Ramos (cell line): ENCODE measurements around the gene ORM2.

Experiments
- in situ Hi-C: fragments of 300-500 bp; cut with MboI; formaldehyde crosslinking; loops from one replicate; pipeline ENCODE4 v1.14.3; 2022; ENCODE audit warnings: low sequenced_read_pairs; ENCODE audit not compliant: unreplicated experiment

Gene ORM2

GRCh38 chr9:114366334-114367128, 36.9 kb downstream of the ORM2 start:
- in situ Hi-C loops, result no loop called here

- in situ Hi-C loops, result no loop called here
Observed at GRCh38 chr9:114367366-114367765, 37.7 kb downstream of the ORM2 start.

DNA sequence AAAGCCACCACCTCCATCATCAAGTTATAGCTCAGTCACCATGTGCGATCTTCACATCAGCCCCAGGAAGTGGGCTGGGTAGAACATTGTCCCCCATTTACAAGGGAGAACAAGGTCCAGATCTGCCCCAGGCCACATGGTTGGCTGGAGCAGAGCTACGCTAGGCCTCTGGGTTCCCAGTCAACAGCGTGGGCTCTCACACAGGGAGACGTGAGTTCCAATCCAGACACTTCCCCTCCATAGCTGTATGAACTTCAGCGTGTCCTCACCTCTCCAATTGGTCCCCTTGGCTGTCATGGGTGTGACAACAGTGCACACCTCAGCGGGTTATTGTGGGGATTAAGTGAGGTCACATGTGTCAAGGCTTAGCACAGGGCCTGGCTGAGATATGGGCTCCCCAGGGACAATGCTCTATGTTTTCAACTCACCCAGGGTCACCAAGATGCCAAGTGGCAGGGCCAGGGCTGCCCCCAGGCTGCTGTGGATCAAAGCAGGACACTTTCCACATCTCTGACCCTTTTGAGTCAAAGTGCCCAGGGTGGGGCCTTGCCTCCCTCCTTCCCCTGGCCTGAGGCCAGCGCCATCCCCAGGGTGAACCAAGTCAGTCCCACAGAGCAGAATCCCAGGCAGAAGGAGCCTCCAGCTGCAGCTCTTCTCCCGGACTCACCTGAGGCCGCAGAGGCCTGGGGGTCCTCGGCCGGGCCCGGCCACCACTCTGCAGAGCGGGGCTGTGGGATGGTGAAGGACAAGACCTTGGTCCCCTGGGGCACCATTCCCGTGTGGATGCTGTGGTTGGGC, 38.3 kb downstream of the ORM2 start:
- in situ Hi-C loops, result no loop called here

- in situ Hi-C loops, result no loop called here
Observed at GRCh38 chr9:114369216-114370130, 39.8 kb downstream of the ORM2 start.

DNA sequence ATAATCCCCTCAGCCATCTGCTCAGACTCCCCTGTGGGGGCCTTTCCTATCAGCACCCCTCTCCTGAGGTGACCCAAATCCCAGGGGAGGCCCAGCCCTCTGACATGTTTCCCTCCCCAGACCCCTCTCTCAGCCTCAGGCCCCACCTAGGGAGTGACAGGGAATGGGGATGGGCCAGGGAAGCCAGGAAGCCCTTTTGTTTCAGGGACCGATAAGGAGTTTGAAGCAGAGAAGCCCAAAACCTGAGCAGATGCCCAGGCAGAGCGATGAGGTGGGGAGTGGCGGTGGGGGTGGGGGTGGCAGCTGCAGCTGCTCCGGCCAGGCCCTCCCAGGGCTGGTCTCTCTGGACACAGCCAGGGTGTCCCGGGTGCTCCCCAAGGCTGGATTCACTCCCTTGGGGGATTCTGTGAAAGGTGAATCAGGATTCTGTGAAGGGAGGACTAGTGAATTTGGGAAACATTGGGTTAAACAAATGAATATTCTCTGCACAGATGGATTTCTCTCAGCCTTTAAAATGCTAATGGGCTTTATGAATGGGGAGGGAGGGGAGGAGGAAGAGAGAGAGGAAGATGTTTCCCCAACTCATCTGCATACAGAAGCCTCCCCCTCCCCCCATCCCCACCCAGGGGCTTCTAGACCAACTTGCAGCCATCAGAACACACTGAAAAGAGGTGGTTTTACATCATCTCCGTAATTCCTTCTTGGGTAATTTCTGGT, 40.7 kb downstream of the ORM2 start:
- in situ Hi-C loops, result no loop called here

DNA sequence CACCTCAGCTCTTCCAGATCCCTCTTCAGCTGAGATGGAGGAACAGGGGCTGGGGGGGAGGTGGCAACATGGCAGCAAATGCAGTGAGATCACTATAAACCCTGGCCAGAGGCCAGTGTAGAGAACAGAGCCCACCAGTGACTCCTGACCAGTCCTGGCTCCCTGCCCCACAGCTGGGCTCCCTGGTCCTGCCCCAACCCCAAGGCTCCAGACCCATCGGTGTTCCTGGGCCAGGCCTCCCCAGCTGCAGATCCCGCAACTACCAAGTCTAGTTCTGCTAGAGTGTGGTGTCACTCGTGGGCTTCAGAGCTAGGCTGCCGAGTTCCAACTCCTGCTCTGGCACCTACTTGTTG, 41.3 kb downstream of the ORM2 start:
- in situ Hi-C loops, result no loop called here

DNA sequence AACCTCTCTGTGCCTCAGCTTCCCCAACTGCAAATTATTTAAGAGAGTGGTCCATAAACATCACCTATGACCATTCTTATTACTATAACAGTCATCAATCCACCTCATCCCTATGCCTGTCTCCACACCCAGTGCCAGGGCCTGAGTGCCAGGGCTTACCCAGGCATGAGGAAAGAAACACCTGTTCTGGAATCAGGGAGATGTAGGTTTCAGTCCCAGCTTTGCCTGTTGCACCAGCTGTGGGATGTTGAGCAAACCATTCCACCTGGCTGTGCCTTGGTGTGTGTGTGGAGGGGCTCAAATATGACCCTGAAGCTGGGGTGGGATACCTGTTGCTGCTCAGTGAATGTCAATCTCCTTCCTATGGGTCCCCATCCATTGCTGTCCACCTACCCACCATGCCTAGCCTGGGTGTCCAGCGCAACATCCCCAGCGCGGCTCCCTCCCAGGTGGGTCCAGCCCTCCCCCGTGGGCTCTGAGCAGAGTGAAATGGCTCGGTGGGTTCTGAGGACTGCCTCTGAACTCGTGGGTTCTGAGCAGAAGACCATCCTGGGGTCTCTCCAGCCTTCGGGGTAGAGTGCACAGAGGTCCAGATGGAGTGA, 41.8 kb downstream of the ORM2 start:
- in situ Hi-C loops, result no loop called here

DNA sequence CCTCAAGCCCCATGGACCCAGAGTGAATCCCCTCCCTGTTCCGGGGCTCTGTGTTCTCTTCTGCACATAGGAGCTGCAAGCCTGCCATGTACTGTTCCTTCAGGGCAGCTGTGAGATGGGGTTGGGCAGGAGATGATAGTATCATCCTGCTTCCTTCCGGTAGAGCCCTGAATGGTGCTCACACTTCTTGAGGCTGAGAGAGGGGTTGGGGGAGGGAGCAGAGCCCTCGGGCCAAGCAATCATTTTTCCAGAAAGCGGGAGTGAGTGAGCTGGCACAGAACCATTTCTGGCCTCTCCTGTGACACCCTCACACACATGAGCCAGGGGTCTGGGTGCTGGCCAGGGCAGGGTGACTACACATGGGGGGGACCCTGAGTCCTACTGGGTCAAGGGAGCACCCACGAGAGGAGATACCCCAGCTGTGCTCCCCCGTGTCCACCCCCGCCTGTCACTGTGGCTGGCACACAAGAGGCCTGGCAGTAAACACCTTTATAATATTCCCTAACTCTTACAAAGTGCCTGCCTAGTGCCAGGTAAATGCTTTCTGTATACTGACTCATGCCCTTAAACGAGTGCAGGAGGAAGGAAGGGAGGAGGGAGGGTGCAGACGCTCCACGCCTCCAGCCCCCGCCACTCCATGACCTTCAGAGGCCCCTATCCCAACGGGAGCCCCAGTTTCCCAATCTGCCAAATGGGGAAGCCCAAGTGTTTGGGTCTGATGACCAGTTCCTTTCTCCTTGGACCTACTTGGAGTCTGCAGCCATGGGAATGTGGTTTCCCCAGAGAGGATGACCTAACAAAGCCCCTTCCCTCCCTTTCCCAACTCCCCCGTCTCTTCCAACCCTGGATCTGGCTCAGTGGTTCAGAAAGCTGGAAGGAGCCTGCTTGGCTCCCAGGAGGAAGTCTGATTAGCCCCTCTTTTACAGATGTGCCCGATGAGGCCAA, 42.6 kb downstream of the ORM2 start:
- in situ Hi-C loops, result no loop called here

- in situ Hi-C loops, result no loop called here
Observed at GRCh38 chr9:114372921-114373448, 43.3 kb downstream of the ORM2 start.

DNA sequence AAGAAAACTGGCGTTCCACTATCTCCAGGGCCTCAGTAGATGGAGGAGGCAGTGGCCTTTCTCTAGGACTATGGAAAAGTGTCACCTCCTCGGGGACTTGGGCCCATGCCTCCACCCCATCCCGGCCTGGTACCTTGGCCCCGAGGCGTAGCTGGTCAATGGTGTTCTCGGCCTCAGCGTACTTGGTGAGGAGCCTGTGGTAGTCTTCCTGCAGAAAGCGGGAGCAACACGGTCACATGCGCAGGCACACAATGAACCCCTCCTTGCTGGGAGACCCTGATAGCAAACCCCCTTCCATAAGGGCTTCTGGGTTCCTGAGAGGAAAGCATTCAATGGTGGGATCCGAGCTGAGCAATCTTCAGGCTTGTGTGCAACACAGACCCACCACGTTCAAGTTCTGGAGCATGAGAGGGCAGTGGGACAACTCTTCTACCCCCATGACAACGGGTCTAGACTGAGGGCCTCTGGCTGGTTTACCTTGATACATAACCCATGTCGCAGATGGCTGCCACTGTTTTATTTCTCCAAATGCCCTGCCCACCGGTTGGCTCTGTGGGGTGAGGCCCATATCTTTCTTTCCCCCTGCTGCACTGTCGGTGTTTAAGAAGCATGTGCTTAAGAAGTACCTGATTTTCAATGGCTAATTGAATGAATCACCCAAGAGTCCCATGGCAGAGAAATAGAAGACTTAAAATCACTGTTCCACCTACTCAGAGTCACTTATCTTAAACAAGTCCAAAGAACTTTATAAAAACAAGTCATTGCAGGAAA, 44.5 kb downstream of the ORM2 start:
- in situ Hi-C loops, result no loop called here

- in situ Hi-C loops, result no loop called here
Observed at GRCh38 chr9:114374936-114375335, 45.3 kb downstream of the ORM2 start.

DNA sequence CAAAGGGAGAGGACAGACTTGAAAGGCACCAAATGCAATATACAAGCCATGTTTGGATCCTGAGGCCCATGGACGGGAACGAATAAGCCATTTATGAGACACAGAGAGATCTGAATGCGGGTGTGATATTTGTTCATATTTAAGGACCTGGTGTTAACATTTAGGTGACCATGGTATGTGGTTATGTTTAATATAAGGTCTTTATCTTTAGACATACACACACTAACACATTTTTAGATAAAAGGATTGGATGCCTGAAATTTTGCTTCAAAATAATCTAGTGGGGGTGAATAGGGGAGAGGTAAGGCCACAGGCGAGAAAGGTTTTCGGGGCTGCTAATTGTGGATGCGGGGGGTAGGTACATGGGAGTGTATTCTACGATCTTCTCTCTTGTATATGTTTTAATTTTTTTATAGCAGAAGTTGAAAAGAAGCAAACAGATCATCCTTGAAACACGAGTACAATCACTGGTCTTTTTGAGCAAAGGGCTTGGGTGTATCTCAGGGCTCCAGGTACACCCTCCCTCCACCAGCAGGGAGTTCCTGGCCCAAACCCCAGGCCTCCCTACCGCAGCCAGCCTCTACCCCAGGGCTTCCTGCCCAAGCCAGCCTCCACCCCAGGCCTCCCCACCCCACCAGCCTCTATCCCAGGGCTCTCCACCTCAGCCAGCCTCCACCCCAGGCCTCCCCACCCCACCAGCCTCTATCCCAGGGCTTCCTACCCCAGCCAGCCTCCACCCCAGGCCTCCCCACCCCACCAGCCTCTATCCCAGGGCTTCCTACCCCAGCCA, 45.9 kb downstream of the ORM2 start:
- in situ Hi-C loops, result no loop called here

GRCh38 chr9:114376586-114377445, 47.1 kb downstream of the ORM2 start:
- in situ Hi-C loops, result no loop called here

GRCh38 chr9:114378016-114378415, 48.3 kb downstream of the ORM2 start:
- in situ Hi-C loops, result no loop called here

GRCh38 chr9:114378883-114379282, 49.2 kb downstream of the ORM2 start:
- in situ Hi-C loops, result no loop called here
